Measurements from ENCODE around the gene RRP1.
"Not testable (repeated sequence)": the region's sequence is repeated elsewhere in the genome, so short reads cannot be mapped to it uniquely, and the experiment has no call there.

RRP1 gene

DNA sequence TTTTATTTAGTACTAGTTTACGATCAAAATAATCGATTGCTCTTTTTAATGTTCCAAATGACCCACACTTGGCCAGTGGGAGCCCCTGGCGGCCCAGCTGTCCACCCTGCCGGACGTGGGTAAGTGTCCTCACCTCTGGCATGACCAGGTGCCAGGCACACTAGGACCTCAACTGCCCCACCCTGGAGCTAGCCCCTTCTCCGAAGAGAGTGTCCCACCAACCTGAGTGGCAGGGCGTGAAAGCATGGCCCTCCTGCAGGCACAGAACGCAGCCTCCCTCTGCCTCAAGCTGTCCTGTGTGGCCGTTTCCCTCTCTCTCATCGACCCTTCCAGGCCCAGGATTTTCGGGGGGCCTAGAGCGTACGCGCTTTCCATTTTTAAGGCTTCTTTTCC lies 42.8 kb downstream of the RRP1 start:
- Histone ChIP-seq H3K4me1 (ENCODE audit: control insufficient read depth, insufficient read depth, low read length) (no peaks in the 10 kb centered on the region), H3K4me3 (ENCODE audit: low read length) (no peak overlapping the region), H3K27me3 (ENCODE audit: control insufficient read depth, insufficient read depth, low read length) (peaks cover 5% of the 10 kb centered on the region), H3K27ac (ENCODE audit: low read depth, low read length) (no peak overlapping the region), H3K36me3 (ENCODE audit: control insufficient read depth, insufficient read depth, low read length) (no peaks in the 10 kb centered on the region), H3K9ac (ENCODE audit: low read length) (no peak overlapping the region)

DNA sequence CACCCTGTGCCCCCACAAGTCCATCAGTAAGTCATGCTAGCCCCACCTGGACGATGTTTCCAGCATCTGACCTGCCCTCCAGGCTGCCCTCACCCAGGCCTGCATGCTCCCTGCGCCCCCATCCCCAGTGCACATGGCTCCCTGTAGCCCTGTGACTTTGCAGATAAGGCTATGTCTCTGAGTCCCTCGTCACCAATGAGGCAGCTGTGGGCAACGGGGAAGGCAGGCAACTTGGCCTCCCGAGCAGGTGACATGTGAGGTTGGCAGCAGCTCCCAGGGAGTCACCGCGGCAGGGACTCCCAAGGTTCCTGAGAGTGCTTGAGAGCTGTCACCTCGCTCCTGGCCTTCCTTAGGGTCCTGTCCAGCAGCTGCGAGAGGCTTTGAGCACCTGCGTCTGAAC lies 43.3 kb downstream of the RRP1 start:
- Histone ChIP-seq H3K4me3 (ENCODE audit: low read length) (no peak overlapping the region), H3K4me1 (ENCODE audit: control insufficient read depth, insufficient read depth, low read length) (no peaks in the 10 kb centered on the region), H3K36me3 (ENCODE audit: control insufficient read depth, insufficient read depth, low read length) (no peaks in the 10 kb centered on the region), H3K9ac (ENCODE audit: low read length) (no peak overlapping the region), H3K27me3 (ENCODE audit: control insufficient read depth, insufficient read depth, low read length) (peaks cover 5% of the 10 kb centered on the region), H3K27ac (ENCODE audit: low read depth, low read length) (no peak overlapping the region)

DNA sequence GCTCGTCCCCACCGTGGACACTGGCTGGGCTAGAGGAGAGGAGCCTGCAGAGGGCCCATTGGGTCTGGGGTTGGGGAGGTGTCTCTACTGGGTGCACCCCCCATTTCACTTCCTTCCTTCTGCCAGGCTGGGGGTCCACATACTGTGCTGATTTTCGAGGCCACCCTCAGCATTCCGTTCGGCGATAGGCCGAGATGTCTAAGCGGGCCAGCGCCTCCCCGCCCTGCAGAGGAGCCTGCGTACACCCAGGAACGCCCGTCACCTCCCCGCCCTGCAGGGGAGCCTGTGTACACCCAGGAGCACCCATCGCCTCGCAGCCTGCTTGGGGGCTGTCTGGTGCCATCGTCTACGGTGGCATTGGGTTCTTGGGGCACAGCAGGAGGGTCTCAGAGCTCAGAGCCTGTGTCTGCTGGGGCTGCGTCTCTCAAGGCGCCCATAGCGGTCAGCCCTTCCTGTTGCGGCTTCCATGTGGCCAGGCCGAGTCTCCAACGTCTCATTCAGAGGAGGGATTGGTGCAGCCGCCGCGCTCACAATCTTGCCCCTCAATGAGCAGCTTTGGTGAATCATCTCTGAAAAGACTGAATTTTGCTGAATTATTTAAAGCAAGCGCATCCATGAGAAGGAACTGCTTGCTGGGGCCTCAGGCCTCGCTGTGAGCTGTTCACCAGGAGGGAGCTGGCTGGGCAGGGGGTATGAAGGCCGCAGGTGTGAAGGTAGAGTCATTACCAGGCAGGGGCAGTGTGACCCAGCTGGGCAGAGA lies 44.9 kb downstream of the RRP1 start:
- Histone ChIP-seq H3K27ac (ENCODE audit: low read depth, low read length) (no peak overlapping the region), H3K27me3 (ENCODE audit: control insufficient read depth, insufficient read depth, low read length) (peaks cover 5% of the 10 kb centered on the region), H3K4me1 (ENCODE audit: control insufficient read depth, insufficient read depth, low read length) (no peaks in the 10 kb centered on the region)

DNA sequence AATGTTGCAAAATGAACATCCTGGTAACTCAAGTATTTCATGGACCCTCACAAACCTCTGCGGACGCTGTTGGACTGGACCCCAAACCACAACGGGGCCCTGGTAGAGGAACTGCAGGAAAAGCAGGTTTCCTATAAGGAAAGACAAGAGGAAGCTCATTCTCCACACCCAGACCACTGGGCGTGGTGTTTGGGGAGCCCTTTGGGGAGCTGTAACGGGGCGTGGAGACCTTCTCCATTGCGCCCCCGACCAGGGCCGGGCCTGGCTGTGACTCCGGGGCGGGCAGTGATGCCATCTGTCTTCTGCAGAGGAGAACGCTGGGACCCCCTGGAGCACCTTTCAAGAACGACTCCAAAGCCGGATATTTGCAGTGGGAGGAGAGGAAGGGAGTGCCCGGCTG lies 45.7 kb downstream of the RRP1 start:
- H3K4me1 ChIP-seq (ENCODE audit: control insufficient read depth, insufficient read depth, low read length), result no peaks in the 10 kb centered on the region
- H3K36me3 ChIP-seq (ENCODE audit: control insufficient read depth, insufficient read depth, low read length), result no peaks in the 10 kb centered on the region
- no peak overlapping the region for H3K27ac ChIP-seq (ENCODE audit: low read depth, low read length)
- H3K27me3 ChIP-seq (ENCODE audit: control insufficient read depth, insufficient read depth, low read length), result peaks cover 5% of the 10 kb centered on the region
- H3K9ac ChIP-seq (ENCODE audit: low read length), result no peak overlapping the region
- H3K4me3 ChIP-seq (ENCODE audit: low read length), result no peak overlapping the region

More for the DNA sequence above, 44.9 kb downstream of the RRP1 start:
- Histone ChIP-seq H3K4me3 (ENCODE audit: low read length) (no peak overlapping the region), H3K9ac (ENCODE audit: low read length) (no peak overlapping the region), H3K36me3 (ENCODE audit: control insufficient read depth, insufficient read depth, low read length) (no peaks in the 10 kb centered on the region)

DNA sequence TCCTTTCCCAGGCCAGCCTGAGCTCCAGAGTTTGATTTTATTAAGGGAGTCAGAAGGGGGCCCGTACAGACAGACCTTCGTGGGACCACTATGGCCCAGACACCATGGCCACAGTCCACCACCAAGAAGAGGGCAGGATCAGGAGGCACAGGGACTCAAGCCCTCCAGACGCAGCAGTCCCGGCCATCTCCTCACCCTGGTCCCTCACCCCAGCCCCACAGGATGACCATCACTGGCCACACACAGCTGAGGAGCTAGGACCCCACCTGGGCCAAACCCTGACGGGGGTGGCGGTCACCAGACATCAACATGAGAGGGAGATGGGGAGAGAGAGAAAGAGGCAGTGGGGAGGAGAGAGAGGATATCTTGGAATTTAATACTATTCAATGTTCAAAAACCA lies 46.5 kb downstream of the RRP1 start:
- Histone ChIP-seq H3K27ac (ENCODE audit: low read depth, low read length) (no peak overlapping the region), H3K4me3 (ENCODE audit: low read length) (no peak overlapping the region), H3K27me3 (ENCODE audit: control insufficient read depth, insufficient read depth, low read length) (peaks cover 5% of the 10 kb centered on the region), H3K36me3 (ENCODE audit: control insufficient read depth, insufficient read depth, low read length) (no peaks in the 10 kb centered on the region), H3K9ac (ENCODE audit: low read length) (no peak overlapping the region), H3K4me1 (ENCODE audit: control insufficient read depth, insufficient read depth, low read length) (no peaks in the 10 kb centered on the region)

DNA sequence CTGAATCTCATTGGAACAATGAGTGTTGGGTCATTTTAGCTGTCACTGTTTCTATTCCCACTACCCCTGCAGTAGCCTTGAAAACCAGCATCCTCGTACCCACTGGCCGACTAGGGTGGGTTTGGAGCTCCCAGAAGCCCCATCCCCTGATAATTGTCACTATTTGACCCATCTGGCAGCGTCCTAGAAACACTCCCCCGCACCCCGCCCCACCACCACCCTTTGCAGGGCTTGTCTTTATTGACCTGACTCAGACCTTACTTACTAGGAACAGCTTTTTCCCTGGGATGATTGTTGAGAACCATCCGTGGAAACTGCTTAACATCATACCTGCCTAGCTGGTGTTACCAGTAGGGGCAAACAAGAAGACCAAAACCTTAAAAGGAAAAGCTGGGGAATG lies 47.2 kb downstream of the RRP1 start:
- Histone ChIP-seq H3K9ac (ENCODE audit: low read length) (no peak overlapping the region), H3K4me1 (ENCODE audit: control insufficient read depth, insufficient read depth, low read length) (no peaks in the 10 kb centered on the region), H3K27me3 (ENCODE audit: control insufficient read depth, insufficient read depth, low read length) (peaks cover 5% of the 10 kb centered on the region), H3K27ac (ENCODE audit: low read depth, low read length) (no peak overlapping the region), H3K4me3 (ENCODE audit: low read length) (no peak overlapping the region), H3K36me3 (ENCODE audit: control insufficient read depth, insufficient read depth, low read length) (no peaks in the 10 kb centered on the region)

DNA sequence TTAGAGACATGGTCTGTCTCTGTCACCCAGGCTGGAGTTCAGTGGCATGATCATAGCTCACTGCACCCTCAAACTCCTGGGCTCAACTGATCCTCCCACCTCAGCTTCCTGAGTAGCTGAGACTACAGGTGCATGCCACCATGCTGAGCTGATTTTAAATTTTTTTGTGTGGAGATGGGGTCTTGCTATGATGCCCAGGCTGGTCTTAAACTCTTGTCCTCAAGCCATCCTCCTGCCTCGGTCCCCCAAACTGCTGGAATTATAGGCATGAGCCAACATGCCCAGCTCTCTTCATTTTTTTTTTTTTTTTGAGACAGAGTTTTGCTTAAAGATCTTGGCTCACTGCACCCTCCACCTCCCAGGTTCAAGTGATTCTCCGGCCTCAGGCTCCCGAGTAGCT lies 50.9 kb downstream of the RRP1 start:
- no peaks in the 10 kb centered on the region for H3K27me3 ChIP-seq (ENCODE audit: control insufficient read depth, insufficient read depth, low read length)
- no peaks in the 10 kb centered on the region for H3K4me1 ChIP-seq (ENCODE audit: control insufficient read depth, insufficient read depth, low read length)
- H3K9ac ChIP-seq (ENCODE audit: low read length), result no peak overlapping the region
- no peak overlapping the region for H3K27ac ChIP-seq (ENCODE audit: low read depth, low read length)
- H3K36me3 ChIP-seq (ENCODE audit: control insufficient read depth, insufficient read depth, low read length), result no peaks in the 10 kb centered on the region
- H3K4me3 ChIP-seq (ENCODE audit: low read length), result no peak overlapping the region

DNA sequence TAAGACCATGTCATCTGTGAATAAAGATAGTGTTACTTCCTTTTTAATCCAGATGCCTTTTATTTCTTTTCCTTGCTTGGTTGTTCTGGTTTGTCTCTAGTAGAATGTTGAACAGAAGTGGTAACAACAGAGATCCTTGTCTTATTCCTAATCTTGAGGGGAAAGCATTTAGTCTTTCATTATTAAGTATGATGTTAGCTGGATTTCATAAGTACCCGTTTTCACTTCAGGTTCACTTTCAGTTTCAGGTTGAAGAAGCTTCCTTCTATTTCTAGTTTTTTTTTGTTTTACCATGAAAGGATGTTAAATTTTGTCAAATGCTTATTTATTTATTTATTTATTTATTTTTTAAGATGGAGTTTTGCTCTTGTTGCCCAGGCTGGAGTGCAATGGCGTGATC lies 53.4 kb downstream of the RRP1 start:
- Histone ChIP-seq H3K27me3 (ENCODE audit: control insufficient read depth, insufficient read depth, low read length) (no peaks in the 10 kb centered on the region), H3K4me3 (ENCODE audit: low read length) (no peak overlapping the region), H3K4me1 (ENCODE audit: control insufficient read depth, insufficient read depth, low read length) (no peaks in the 10 kb centered on the region), H3K36me3 (ENCODE audit: control insufficient read depth, insufficient read depth, low read length) (no peaks in the 10 kb centered on the region), H3K27ac (ENCODE audit: low read depth, low read length) (no peak overlapping the region), H3K9ac (ENCODE audit: low read length) (no peak overlapping the region)

DNA sequence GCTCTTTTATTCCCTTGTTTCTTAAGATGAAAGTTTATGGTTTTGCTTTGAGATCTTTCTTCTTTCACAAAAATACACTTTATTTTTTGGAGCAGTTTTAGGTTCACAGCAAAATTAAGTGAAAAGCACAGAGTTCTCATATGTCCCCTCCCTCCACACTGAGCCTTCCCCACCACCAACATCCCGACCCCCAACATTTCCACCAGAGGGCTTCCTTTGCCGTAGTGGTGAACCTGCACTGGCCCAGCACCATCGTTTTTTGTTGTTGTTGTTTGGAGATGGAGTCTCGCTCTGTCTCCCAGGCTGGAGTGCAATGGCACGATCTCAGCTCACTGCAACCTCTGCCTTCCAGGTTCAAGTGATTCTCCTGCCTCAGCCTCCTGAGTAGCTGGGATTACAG lies 55.5 kb downstream of the RRP1 start:
- H3K36me3 ChIP-seq (ENCODE audit: control insufficient read depth, insufficient read depth, low read length); H3K27me3 ChIP-seq (ENCODE audit: control insufficient read depth, insufficient read depth, low read length); H3K9ac ChIP-seq (ENCODE audit: low read length); H3K4me1 ChIP-seq (ENCODE audit: control insufficient read depth, insufficient read depth, low read length); H3K27ac ChIP-seq (ENCODE audit: low read depth, low read length); H3K4me3 ChIP-seq (ENCODE audit: low read length): not testable (repeated sequence)

DNA sequence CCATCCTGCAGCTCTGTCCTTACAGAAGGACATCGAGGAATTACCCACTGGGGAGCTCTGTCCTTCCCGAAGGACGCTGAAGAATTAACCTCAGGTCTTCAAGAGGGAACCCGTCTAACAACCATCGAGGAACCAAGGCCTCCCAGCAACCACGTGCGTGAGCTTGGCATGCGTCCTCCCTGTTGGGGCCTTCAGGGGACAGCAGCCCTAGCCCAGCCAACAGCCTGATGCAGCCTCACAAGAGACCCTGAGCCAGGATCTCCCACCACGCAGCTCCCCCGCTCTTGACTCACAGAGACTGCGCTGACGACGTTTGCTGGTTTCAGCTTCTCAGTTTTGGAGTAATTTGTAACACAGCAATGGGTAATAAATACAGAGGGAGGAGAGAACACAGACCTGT lies 56.0 kb downstream of the RRP1 start:
- H3K4me1 ChIP-seq (ENCODE audit: control insufficient read depth, insufficient read depth, low read length), result no peaks in the 10 kb centered on the region
- H3K9ac ChIP-seq (ENCODE audit: low read length), result no peak overlapping the region
- no peaks in the 10 kb centered on the region for H3K36me3 ChIP-seq (ENCODE audit: control insufficient read depth, insufficient read depth, low read length)
- no peaks in the 10 kb centered on the region for H3K27me3 ChIP-seq (ENCODE audit: control insufficient read depth, insufficient read depth, low read length)
- H3K4me3 ChIP-seq (ENCODE audit: low read length), result no peak overlapping the region
- no peak overlapping the region for H3K27ac ChIP-seq (ENCODE audit: low read depth, low read length)

DNA sequence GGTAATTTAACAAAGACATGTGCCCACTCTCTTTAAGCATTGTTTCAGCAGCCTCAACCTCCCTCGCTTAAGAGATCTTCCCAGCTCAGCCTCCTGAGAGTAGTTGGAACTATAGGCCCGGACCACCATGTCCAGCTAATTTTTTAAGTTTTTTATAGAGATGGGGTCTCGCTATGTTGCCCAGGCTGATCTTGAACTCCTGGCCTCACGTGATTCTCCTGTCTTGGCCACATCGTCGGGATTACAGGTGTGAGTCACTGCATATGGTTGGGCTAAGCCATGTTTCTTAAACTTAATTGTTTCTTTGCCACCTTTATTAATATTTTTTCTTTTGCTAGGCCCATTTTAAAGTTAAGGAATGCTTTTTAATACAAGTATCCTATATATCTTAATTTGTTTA lies 57.1 kb downstream of the RRP1 start:
- H3K27me3 ChIP-seq (ENCODE audit: control insufficient read depth, insufficient read depth, low read length), result no peaks in the 10 kb centered on the region
- no peak overlapping the region for H3K4me3 ChIP-seq (ENCODE audit: low read length)
- H3K36me3 ChIP-seq (ENCODE audit: control insufficient read depth, insufficient read depth, low read length), result no peaks in the 10 kb centered on the region
- no peak overlapping the region for H3K27ac ChIP-seq (ENCODE audit: low read depth, low read length)
- H3K4me1 ChIP-seq (ENCODE audit: control insufficient read depth, insufficient read depth, low read length), result no peaks in the 10 kb centered on the region
- H3K9ac ChIP-seq (ENCODE audit: low read length), result no peak overlapping the region

DNA sequence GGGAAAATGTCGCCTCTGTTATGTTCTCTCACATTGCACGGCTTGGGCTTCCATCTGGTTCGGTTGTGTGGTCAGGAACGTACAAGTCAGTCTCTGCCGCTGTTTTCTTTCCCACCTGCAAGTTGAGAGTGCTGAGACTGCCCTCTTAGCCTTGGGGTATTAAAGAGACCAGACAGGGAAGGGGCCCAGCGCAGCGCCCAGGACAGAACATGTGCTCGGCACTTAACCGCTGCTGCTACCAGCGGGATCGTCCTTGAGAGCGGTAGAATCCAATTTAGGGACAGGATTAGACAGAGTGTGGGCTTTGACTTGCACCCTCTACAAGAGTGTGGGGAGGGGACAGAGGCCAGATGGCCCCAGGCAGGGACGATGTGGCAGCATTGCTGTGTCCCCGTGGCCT lies 57.9 kb downstream of the RRP1 start:
- no peaks in the 10 kb centered on the region for H3K27me3 ChIP-seq (ENCODE audit: control insufficient read depth, insufficient read depth, low read length)
- H3K36me3 ChIP-seq (ENCODE audit: control insufficient read depth, insufficient read depth, low read length), result no peaks in the 10 kb centered on the region
- no peaks in the 10 kb centered on the region for H3K4me1 ChIP-seq (ENCODE audit: control insufficient read depth, insufficient read depth, low read length)
- no peak overlapping the region for H3K27ac ChIP-seq (ENCODE audit: low read depth, low read length)
- H3K9ac ChIP-seq (ENCODE audit: low read length), result no peak overlapping the region
- H3K4me3 ChIP-seq (ENCODE audit: low read length), result no peak overlapping the region

DNA sequence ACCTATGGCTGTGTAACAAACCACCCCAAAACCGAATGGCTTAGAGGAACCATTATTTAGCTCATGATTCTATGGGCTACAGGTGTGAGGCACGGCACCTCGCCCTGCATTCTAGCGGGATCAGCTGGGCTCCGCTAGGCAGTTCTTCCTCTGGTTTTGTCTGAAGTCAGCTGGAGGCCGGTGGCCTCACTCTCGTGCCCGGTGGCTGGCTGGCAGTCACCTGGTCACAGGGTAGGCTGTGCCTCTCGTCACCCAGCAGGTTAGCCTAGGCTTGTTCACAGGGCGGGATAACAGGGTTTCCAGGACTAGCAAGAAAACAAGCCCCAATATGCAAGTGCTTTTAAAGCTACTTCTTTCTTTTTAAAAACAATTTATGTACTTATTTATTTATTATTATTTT lies 59.4 kb downstream of the RRP1 start:
- Histone ChIP-seq H3K36me3 (ENCODE audit: control insufficient read depth, insufficient read depth, low read length) (no peaks in the 10 kb centered on the region), H3K27me3 (ENCODE audit: control insufficient read depth, insufficient read depth, low read length) (no peaks in the 10 kb centered on the region), H3K9ac (ENCODE audit: low read length) (no peak overlapping the region), H3K4me1 (ENCODE audit: control insufficient read depth, insufficient read depth, low read length) (no peaks in the 10 kb centered on the region), H3K27ac (ENCODE audit: low read depth, low read length) (no peak overlapping the region), H3K4me3 (ENCODE audit: low read length) (no peak overlapping the region)
